Mesothelial cell of epicardium (in vitro differentiated cells): ENCODE measurements around the gene ANKRD11. TPM values are rescaled to one million over a fixed set of nuclear protein-coding genes. Genes with fewer than 3 reads are reported as not detected.

Source experiments
- DNase-seq, 2 experiments: peaks; one replicate each; pipeline ENCODE4 v3.0.0; 2021; ENCODE audit warnings: low spot score in 2 of 2; ENCODE audit not compliant: unreplicated experiment in 2 of 2
- H3K27ac Mint-ChIP-seq: 2 replicates; pipeline ENCODE4 v1.8.0; 2021; ENCODE audit warnings: mixed read lengths
- H3K27me3 Mint-ChIP-seq: 2 replicates; pipeline ENCODE4 v1.8.0; 2021; ENCODE audit warnings: low read depth, mixed read lengths
- H3K36me3 Mint-ChIP-seq: 2 replicates; pipeline ENCODE4 v1.8.0; 2021; ENCODE audit warnings: mixed read lengths
- H3K4me1 Mint-ChIP-seq: 2 replicates; pipeline ENCODE4 v1.8.0; 2021; ENCODE audit warnings: mixed read lengths
- H3K4me3 Mint-ChIP-seq: 2 replicates; pipeline ENCODE4 v1.8.0; 2021; ENCODE audit warnings: mild to moderate bottlenecking, moderate library complexity, mixed read lengths
- H3K9me3 Mint-ChIP-seq: 2 replicates; pipeline ENCODE4 v1.8.0; 2021; ENCODE audit warnings: mixed read lengths
- total RNA-seq: library from RNA; stranded (reverse); gene quantifications from 3 replicates; pipeline ENCODE4 v1.2.1, GENCODE V29; 2021
- TF ChIP-seq, protein P1 (sequence below): fragments of 200-600 bp; sonication (generic); IDR thresholded peaks from one replicate; pipeline ENCODE4 v1.5.0; 2021; ENCODE audit warnings: antibody characterized with exemption; ENCODE audit not compliant: unreplicated experiment

Gene ANKRD11
- total RNA-seq, 1 donor from 2014 or later, result 247 TPM

DNA sequence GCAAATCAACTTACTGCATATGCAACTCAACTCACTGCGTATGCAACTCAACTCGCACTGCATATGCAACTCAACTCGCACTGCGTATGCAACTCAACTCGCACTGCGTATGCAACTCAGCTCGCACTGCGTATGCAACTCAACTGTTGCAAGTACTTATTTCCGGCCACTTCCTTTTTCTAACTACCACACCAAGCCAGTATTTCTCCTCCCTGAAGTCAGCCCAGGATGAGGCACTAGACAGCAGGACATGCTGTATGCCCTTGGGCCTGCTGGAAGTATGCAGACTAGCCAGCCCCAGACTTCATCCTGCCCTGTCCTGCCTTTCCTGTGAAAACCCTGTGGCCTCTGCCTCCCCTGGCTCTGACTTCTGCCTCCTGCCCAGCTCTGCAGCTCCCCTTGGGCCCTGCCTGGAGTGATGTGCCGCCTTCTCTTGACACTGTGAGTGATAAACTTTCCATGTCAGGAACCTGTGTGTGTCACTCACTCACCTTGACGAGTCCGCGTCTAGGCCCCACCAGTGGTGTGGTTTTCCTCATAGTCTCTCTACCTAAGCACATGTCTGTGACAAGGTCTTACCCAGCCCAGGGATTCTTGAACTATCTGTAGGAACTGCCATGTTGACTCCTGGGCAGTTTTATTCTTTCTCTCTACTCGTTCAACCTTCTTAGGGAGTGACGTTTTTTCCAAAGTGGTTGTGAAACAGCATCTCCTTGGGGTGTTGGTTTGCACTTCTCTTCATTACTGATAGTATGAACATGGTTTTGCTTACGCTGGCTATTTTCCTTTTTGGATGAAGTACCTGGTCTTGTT is 256.5 kb downstream of the ANKRD11 start:
- Mint-ChIP-seq H3K27me3 (no peaks in the 10 kb centered on the region), H3K36me3 (peaks cover 61% of the 10 kb centered on the region), H3K4me1 (no peaks in the 10 kb centered on the region), H3K4me3 (no peak overlapping the region), H3K27ac (no peak overlapping the region), H3K9me3 (peaks cover 31% of the 10 kb centered on the region)
- DNase-seq, result no peak
- TF ChIP-seq, protein P1, sequence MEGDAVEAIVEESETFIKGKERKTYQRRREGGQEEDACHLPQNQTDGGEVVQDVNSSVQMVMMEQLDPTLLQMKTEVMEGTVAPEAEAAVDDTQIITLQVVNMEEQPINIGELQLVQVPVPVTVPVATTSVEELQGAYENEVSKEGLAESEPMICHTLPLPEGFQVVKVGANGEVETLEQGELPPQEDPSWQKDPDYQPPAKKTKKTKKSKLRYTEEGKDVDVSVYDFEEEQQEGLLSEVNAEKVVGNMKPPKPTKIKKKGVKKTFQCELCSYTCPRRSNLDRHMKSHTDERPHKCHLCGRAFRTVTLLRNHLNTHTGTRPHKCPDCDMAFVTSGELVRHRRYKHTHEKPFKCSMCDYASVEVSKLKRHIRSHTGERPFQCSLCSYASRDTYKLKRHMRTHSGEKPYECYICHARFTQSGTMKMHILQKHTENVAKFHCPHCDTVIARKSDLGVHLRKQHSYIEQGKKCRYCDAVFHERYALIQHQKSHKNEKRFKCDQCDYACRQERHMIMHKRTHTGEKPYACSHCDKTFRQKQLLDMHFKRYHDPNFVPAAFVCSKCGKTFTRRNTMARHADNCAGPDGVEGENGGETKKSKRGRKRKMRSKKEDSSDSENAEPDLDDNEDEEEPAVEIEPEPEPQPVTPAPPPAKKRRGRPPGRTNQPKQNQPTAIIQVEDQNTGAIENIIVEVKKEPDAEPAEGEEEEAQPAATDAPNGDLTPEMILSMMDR, result no peak

- DNase-seq, result no peak
- Mint-ChIP-seq H3K27ac (no peak overlapping the region), H3K27me3 (no peaks in the 10 kb centered on the region), H3K9me3 (peaks cover 47% of the 10 kb centered on the region), H3K4me1 (no peaks in the 10 kb centered on the region), H3K4me3 (no peak overlapping the region), H3K36me3 (peaks cover 79% of the 10 kb centered on the region)
- TF ChIP-seq, protein P1, result no peak
These were observed 258.3 kb downstream of the ANKRD11 start for GRCh38 chr16:89232107-89232506.

- no peak for DNase-seq
- no peak overlapping the region for H3K27ac Mint-ChIP-seq
- H3K4me1 Mint-ChIP-seq, result no peaks in the 10 kb centered on the region
- TF ChIP-seq, protein P1, result no peak
- no peak overlapping the region for H3K4me3 Mint-ChIP-seq
- peaks cover 91% of the 10 kb centered on the region for H3K36me3 Mint-ChIP-seq
- H3K9me3 Mint-ChIP-seq, result peaks cover 56% of the 10 kb centered on the region
- H3K27me3 Mint-ChIP-seq, result no peaks in the 10 kb centered on the region
These were observed 260.1 kb downstream of the ANKRD11 start for GRCh38 chr16:89230255-89230654.

- no peaks in the 10 kb centered on the region for H3K4me1 Mint-ChIP-seq
- TF ChIP-seq, protein P1, result no peak
- no peak overlapping the region for H3K4me3 Mint-ChIP-seq
- H3K36me3 Mint-ChIP-seq, result peaks cover 73% of the 10 kb centered on the region
- no peaks in the 10 kb centered on the region for H3K27me3 Mint-ChIP-seq
- DNase-seq, result no peak
- peaks cover 39% of the 10 kb centered on the region for H3K9me3 Mint-ChIP-seq
- H3K27ac Mint-ChIP-seq, result no peak overlapping the region
These were observed 265.7 kb downstream of the ANKRD11 start for GRCh38 chr16:89224665-89225064.

GRCh38 chr16:89222931-89223330 is 267.4 kb downstream of the ANKRD11 start:
- Mint-ChIP-seq H3K27me3 (no peaks in the 10 kb centered on the region), H3K9me3 (peaks cover 26% of the 10 kb centered on the region), H3K36me3 (peaks cover 58% of the 10 kb centered on the region), H3K4me3 (no peak overlapping the region), H3K4me1 (peaks cover 6% of the 10 kb centered on the region), H3K27ac (no peak overlapping the region)
- TF ChIP-seq, protein P1, result no peak
- no peak for DNase-seq
